ENCODE measurements around the gene NMNAT1. TPM values are rescaled to one million over a fixed set of nuclear protein-coding genes. Genes with fewer than 3 reads are reported as not detected.
A peak's percentile ranks its signal among the peaks of the same experiment; 100 is the strongest.

NMNAT1 gene
- total and polyA plus RNA-seq, 8 donors: 11.4 to 19.6 (median 16.6) TPM

DNA sequence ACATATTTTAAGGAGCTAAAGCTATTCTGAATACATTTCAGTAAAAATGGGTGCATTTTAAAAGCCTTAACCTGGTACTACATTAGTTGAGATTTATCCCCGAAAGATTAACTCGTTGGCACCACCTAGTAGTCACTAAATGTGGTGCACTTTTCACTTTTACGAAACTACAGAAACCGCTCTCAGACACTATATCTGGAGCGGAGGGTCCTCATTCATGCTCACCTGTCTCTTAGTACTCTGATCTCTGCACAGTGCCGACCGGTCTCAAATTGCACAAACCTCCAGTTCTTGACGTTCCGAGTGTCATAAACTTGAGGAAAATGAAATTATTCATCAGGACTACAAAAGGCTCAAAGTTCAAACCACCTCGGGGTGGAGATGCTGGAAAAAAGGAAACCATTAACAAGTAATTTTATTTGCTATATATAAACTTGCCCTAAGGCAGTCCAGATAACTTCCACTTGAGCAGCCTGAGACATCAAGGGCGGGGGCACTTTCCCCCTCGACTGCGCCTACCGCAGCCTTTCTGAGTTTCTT, 806 bp upstream of the NMNAT1 start:
- DNase-seq: peak in 2 of 4 donors; percentile 29 to 41
- ATAC-seq: peak; percentile 75
- TF ChIP-seq, protein P1, sequence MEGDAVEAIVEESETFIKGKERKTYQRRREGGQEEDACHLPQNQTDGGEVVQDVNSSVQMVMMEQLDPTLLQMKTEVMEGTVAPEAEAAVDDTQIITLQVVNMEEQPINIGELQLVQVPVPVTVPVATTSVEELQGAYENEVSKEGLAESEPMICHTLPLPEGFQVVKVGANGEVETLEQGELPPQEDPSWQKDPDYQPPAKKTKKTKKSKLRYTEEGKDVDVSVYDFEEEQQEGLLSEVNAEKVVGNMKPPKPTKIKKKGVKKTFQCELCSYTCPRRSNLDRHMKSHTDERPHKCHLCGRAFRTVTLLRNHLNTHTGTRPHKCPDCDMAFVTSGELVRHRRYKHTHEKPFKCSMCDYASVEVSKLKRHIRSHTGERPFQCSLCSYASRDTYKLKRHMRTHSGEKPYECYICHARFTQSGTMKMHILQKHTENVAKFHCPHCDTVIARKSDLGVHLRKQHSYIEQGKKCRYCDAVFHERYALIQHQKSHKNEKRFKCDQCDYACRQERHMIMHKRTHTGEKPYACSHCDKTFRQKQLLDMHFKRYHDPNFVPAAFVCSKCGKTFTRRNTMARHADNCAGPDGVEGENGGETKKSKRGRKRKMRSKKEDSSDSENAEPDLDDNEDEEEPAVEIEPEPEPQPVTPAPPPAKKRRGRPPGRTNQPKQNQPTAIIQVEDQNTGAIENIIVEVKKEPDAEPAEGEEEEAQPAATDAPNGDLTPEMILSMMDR (IDR thresholded peaks at IDR 0.05): peak; percentile 31 to 32
- Histone ChIP-seq H3K4me3 (peak overlapping the region; percentile 63 to 65), H3K27me3 (no peaks in the 10 kb centered on the region), H3K36me3 (peaks cover 0 to 7% of the 10 kb centered on the region in 2 donors), H3K4me1 (peaks cover 4 to 28% of the 10 kb centered on the region in 2 donors), H3K9me3 (no peaks in the 10 kb centered on the region), H3K27ac (peak overlapping the region; percentile 81 to 90)
- intact Hi-C loops (cut with DNase I): loop anchor here in 1 of 2 donors (10.0 kb wide), 1 partner anchor 92 kb away; the partner anchor contains the start of gene UBE4B

DNA sequence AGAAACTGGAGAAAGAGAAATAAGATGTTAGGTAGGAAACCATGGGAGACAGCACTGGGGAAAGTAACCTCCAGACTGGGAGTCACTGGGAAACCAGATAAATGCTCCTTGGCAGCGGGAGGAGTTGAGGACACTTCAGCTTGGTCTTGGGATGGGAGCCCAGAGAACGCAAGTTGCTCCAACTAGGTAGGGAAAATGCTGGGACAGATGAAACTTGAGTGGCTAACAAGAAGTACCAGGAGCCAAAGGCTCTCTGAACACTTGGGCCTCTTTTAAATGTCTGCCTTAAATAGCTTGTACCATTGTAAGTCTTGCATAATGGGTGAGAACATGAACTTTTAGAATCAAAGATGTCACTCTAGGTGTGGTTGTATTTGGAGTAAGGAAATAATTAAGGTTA, 3.0 kb downstream of the NMNAT1 start:
- Histone ChIP-seq H3K4me3 (no peak overlapping the region), H3K27me3 (no peaks in the 10 kb centered on the region), H3K4me1 (peaks cover 8 to 44% of the 10 kb centered on the region in 2 donors), H3K9me3 (no peaks in the 10 kb centered on the region), H3K27ac (no peak overlapping the region), H3K36me3 (peaks cover 0 to 6% of the 10 kb centered on the region in 2 donors)
- no peak for ATAC-seq
- intact Hi-C loops (cut with DNase I): loop anchor here in 1 of 2 donors (10.0 kb wide), 1 partner anchor 88 kb away; the partner anchor contains the start of gene UBE4B
- TF ChIP-seq, protein P1 (IDR thresholded peaks at IDR 0.05): no peak
- no peak for DNase-seq

DNA sequence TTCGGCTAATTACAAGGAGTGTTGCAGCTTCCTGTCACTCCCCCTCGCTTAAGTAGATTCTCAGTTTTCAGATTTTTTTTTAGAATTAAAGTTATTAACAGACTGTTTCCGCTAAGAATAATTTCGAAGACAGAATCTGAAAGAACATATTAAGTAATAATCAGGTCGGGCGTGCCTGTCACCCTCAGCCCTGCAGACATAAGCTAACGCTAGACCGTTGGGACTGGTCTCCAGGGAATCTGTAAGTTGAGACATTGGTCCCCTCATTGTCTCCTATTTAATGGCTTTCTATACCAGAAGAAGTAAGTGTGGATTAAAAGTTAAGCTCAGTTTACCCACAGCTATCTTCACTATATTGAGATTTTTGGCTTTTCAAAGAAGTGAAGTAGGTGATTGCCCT, 14.5 kb downstream of the NMNAT1 start:
- no peak for ATAC-seq

DNA sequence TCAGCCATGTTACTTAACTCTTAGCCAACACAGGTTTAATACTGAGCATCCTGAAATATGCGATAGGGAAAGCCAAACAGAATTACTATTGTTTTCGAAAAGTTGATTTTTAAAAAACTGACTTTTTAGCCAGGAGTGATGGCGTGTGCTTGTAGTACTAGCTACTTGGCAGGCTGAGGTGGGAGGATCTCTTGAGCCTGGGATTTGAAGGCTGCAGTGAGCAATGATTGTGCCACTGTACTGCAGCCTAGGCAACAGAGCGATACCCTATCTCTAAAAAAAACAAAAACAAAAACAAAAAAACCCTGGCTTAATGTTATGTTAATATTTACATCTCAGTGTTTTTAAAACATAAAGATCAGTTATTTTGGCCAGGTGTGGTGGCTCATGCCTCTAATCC, 16.7 kb downstream of the NMNAT1 start:
- intact Hi-C loops (cut with DNase I): no loop called here
- Histone ChIP-seq H3K27me3 (no peaks in the 10 kb centered on the region), H3K27ac (no peak overlapping the region), H3K9me3 (no peaks in the 10 kb centered on the region), H3K36me3 (peaks cover 0 to 4% of the 10 kb centered on the region in 2 donors), H3K4me1 (no peaks in the 10 kb centered on the region), H3K4me3 (no peak overlapping the region)
- TF ChIP-seq, protein P1 (IDR thresholded peaks at IDR 0.05): no peak
- no peak for ATAC-seq
- no peak for DNase-seq

More for the DNA sequence above, 14.5 kb downstream of the NMNAT1 start:
- no peaks in the 10 kb centered on the region for H3K4me1 ChIP-seq
- peaks cover 0 to 5% of the 10 kb centered on the region in 2 donors for H3K36me3 ChIP-seq
- TF ChIP-seq, protein P1 (IDR thresholded peaks at IDR 0.05): no peak
- intact Hi-C loops (cut with DNase I): no loop called here
- no peaks in the 10 kb centered on the region for H3K27me3 ChIP-seq
- H3K27ac ChIP-seq: no peak overlapping the region
- no peak overlapping the region for H3K4me3 ChIP-seq
- DNase-seq: no peak
- H3K9me3 ChIP-seq: no peaks in the 10 kb centered on the region

DNA sequence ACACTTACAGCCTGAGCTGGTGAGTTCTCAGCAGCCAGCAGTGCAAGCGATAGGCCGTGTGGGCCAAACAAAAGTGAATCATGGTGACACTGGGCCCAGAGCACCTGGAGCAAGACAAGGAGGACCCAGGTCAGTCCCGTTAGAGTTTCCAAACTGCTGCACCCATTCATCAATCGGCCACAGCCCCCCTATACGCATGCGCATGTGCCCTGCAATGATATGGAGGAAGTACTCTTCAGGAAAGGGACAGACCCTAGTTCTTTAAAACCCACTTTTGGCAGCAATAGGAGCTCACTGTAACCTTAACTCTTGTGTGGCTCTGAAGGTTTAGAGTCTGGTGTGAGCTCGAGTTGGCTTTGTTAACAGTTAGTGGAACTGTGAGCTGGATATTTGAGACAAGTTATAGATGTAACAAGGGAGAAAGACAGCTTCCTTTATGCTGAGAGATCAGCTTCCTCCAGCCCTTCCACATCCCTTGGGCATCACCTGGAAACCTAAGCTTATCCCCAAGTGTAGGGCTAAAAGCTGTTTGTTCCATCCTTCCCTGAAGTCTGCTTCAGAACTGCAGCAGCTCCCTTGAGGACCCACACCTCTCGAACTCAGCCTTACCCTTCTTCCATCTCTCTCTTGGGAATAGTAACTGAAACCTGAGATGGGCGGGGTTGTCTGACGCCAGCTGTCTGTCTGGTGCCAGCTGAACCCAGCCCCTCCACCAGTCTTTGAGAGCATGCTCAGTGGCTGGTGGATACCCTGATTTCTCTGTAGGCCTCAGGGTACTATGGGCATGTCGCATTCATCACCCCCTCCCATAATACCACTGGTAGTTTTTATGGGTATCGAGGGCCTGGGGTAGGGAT, 17.7 kb downstream of the NMNAT1 start:
- Histone ChIP-seq H3K4me1 (no peaks in the 10 kb centered on the region), H3K27me3 (no peaks in the 10 kb centered on the region), H3K27ac (no peak overlapping the region), H3K9me3 (no peaks in the 10 kb centered on the region), H3K36me3 (peaks cover 0 to 4% of the 10 kb centered on the region in 2 donors), H3K4me3 (no peak overlapping the region)
- TF ChIP-seq, protein P1 (IDR thresholded peaks at IDR 0.05): no peak
- DNase-seq: no peak
- ATAC-seq: no peak
- intact Hi-C loops (cut with DNase I): no loop called here

All from left lung (tissue), 10 donors.